HT-29 (cell line): Measurements from ENCODE around the gene AKR7A3. TPM values are rescaled to one million over a fixed set of nuclear protein-coding genes. Genes with fewer than 3 reads are reported as not detected.
"Not testable (repeated sequence)": the region's sequence is repeated elsewhere in the genome, so short reads cannot be mapped to it uniquely, and the experiment has no call there.

Experiments used
- DNase-seq: peaks from one replicate; pipeline ENCODE4 v3.0.0-alpha.2; 2015; ENCODE audit warnings: low spot score
- total RNA-seq: library from RNA; depleted of rRNA; stranded (reverse); fragments of >200 nt; shearing (Covaris generic); gene quantifications from 2 replicates; pipeline ENCODE4 v1.2.3, GENCODE V29; 2014

AKR7A3 gene
- total RNA-seq, 1 experiment from 2014 or later, result 136 TPM

DNA sequence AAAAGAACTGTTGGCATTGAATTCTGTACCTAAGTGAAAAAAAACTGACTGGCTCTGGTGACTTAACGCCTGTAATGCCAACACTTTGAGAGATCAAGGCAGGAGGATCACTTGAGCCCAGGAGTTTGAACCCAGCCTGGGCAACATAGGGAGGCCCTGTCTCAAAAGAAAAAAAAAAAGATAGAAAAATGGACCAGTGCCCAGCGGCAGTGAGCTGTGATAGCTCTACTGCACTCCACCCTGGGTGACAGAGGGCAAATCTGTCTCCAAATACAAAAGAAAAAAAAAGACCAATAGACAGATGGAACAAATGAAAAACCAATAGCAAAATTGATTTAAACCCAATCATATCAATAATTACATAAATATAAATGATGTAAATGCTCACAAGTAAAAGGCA is 674 bp upstream of the AKR7A3 start:
- no peak for DNase-seq

GRCh38 chr1:19287436-19288185 is 959 bp downstream of the AKR7A3 start:
- peak; percentile 43 for DNase-seq

DNA sequence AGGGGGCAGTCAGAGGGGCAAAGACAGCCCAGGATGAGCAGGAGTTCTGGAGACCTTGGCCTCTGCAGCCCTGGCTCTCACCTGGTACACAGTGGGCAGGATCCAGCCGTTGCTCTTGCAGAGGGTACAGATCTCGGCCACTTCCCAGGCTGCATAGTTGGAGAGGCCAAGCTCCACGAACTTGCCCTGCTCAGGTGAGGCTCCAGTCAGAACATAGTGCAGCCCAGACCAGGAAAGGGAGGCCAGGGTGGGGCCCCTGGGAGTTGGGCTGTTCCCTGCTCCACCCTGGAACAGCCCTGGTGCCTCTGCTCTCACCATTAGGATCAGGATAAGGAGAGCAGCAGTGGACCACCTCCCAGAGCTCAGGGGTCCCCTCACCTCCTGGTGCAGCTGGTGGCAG is 2.8 kb downstream of the AKR7A3 start:
- peak; percentile 37 for DNase-seq

DNA sequence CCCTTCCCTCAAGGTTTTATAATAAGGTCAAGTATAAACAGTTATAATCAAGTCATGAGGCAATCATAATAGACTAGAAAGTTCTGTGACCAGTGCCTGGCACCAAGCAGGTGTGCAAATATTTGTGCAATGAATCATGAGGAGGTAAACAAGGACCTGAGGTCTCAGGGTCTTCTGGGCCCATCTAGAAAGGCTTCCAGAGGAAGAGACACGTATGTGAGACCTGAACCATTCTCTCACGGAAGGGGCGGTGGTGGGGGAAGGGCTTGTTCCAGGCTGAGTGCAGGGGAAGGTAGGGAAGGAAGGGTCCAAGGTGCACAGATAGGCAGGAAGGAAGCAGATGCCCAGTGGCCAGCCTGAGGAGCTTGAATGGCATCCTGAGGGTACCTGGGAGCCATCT is 3.2 kb downstream of the AKR7A3 start:
- DNase-seq, result not testable (repeated sequence)

- no peak for DNase-seq
Measured at GRCh38 chr1:19284881-19285280, 3.7 kb downstream of the AKR7A3 start.

DNA sequence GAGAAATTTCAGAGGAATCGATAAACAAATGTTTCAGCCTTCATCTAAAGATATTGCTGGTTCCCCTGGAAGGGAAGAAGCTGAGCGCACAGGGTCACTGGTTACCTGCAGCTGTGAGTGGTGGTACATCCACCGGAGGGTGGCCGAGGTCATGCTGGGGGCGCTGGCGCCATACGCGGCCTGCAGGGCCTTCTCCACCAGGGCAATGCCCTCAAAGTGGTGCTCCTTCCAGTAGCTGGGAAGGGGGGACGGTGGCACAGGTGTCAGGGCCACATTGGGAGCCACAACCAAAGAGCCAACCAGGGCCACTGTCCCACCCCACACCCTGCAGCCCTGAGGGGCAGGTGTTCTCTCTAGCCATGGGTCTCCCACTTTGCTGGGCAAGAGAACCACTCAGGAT is 4.7 kb downstream of the AKR7A3 start:
- DNase-seq, result no peak

GRCh38 chr1:19274636-19275035 is 13.9 kb downstream of the AKR7A3 start:
- no peak for DNase-seq

DNA sequence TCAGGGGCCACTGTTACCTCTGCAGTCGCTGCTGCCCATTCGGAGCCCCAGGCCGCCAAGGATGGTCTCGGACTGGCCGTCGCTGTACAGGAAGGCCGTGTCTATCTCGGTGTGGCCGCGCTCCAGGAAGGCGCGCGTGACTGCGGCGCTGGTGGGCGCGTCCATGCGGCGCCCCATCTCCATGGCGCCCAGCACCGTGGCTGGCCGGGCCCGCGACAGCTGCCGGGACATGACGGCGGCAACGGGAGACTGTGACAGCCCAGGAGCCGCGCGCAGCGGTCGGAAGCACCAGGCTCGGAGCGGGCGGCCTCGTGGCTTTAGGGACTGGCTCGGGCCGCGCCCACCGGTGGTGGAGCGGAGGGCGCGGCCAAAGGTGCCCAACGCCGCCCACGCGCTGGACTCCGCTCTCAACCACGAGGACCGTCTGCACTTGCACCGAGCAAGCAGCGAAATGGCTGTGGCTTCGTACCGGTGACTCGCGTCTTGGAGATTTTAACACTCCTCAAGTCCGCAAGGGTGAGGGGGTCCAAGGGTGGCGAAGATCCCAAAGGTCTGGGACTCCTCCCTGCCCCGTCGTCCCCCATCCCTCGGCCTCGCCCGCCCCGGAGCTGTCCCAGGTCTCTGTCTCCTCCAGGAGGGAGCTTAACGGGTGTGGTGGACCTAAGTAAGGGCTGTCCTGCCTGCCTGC is 14.6 kb downstream of the AKR7A3 start:
- peak; percentile 40 for DNase-seq

DNA sequence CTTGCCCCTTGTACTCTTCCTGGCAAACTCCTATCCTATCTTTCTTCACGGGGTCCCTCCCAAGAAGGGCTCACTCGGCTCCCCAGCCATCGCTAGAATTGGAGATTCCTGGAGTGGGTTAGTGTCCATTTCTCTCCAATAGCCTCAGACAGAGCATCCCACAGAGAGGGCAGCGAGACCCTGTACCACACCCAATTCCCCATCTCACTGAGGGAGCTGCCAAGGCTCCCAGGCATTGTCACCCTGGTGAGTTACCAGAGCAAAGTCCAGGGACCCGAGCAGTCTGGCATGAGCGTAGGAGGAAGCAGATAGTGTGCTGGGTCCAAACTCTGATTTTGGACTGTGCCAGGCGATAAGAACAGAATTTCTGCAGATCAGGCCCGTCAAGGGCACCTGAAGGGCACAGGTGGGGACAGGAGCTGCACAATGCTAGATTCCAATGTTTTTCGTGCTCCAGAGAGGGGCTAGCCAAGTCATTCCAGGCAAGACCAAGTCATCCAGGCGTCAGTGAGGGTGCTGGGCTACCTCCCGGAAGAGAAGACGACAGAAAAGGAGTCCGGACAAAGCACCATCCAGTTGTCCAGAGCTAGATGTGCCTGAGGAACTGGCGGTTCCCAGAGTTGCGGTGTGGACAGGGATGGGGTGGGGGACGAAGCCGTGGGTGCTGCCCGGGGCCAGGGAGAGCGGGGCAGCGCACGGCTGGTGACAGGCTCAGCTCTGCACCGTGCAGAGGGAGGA is 15.3 kb downstream of the AKR7A3 start:
- DNase-seq, result no peak

DNA sequence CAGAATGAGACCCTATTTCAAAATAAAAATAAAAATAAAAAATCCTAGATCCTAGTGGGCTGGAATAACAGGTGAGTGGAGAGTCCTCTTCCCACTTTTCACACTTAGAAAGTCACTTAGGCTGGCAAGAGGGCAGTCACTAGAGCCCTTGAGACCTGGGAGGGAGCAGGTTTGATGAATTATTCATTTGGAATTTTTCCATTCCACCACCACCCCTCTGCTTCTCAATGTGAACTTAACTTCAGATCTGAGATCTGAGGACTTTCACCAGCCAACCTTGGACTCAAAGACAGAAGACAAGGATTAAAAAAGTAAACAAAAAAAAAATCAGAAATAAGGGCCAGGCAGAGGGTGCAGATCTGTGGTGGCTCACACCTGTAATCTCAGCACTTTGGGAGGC is 16.5 kb downstream of the AKR7A3 start:
- DNase-seq, result peak; percentile 51

GRCh38 chr1:19270343-19270730 is 18.2 kb downstream of the AKR7A3 start:
- peak; percentile 64 for DNase-seq

DNA sequence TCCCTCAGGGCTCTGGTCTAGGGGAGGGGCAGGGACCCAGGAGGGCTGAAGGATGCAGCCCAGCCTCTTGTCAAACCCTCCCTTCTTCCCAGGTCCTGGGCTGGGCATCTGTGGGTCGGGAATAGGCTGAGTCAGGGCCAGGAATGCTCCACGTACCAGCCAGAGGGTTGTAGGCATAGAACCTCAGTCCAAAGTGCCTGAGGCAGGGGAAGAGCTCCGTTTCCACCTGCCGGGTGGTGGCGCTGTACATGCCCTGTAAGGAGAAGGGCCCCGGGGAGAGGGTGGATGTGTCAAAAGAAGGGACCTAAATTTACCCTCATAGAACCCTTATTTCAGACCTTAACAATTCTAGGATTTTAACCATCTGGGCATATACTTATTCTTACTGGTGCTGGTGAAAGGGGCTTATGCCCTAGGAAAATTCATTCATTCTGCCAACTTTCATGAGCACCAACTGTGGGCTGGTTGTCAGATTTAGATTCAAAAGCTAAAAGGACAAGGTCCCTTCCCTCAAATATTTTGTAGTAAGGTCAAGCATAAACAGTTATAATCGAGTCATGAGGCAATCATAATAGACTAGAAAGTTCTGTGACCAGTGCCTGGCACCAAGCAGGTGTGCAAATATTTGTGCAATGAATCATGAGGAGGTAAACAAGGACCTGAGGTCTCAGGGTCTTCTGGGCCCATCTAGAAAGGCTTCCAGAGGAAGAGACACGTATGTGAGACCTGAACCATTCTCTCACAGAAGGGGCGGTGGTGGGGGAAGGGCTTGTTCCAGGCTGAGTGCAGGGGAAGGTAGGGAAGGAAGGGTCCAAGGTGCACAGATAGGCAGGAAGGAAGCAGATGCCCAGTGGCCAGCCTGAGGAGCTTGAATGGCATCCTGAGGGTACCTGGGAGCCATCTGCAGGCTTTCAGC is 18.9 kb downstream of the AKR7A3 start:
- peak; percentile 43 for DNase-seq

DNA sequence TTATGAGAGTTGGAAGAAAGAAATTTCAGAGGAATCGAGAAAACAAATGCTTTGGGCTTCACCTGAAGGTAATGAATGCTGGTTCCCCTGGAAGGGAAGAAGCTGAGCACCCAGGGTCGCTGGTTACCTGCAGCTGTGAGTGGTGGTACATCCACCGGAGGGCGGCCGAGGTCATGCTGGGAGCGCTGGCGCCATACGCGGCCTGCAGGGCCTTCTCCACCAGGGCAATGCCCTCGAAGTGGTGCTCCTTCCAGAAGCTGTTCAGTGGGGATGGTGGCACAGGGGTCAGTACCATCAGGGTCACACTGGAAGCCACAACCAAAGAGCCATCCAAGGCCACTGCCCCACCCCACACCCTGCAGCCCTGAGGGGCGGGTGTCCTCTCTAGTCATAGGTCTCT is 20.1 kb downstream of the AKR7A3 start:
- DNase-seq, result no peak

GRCh38 chr1:19262744-19263143 is 25.8 kb downstream of the AKR7A3 start:
- DNase-seq, result no peak

- DNase-seq, result no peak
Measured at GRCh38 chr1:19262047-19262446, 26.5 kb downstream of the AKR7A3 start.

GRCh38 chr1:19260211-19261138 is 28.1 kb downstream of the AKR7A3 start:
- DNase-seq, result peak; percentile 42

DNA sequence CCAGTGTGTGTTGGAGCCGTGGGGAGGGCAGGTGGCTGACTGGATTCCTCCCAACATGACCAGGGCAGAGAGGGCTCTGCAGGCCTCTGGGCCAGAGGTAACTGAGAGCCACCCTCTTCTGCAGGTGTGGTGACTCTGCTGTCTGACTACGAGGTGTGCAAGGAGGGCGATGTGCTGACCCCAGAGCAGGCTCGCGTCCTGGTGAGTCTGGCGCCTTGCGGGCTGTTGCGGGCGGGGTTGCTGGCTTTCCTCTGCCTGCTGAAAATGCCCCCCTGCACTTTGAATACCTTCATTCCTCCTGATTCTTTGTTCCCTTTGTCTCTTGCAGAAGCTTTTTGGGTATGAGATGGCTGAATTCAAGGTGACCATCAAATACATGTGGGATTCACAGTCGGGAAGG is 30.2 kb downstream of the AKR7A3 start:
- no peak for DNase-seq

GRCh38 chr1:19257178-19257914 is 31.2 kb downstream of the AKR7A3 start:
- no peak for DNase-seq

DNA sequence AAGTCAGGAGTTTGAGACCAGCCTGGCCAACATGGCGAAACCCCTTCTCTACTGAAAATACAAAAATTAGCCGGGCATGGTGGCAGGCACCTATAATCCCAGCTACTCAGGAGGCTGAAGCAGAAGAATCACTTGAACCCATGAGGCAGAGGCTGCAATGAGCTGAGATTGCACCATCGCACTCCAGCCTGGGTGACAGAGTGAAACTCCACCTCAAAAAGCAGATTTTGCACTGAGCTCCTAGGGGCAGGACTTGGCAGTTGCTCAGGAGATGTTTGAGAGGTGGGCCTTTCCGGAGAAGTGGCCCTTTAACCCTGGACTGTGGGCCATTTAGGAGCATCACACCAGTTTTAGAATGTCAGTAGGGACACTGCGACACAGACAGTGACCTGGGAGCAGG is 32.3 kb downstream of the AKR7A3 start:
- DNase-seq, result not testable (repeated sequence)

GRCh38 chr1:19255288-19255687 is 33.3 kb downstream of the AKR7A3 start:
- DNase-seq, result no peak
